PC-3 (cell line): ENCODE results near the gene RPL31. TPM values are rescaled to one million over a fixed set of nuclear protein-coding genes. Genes with fewer than 3 reads are reported as not detected.

Experiments
- ATAC-seq: fragments of 200-7000 bp; cut with Tn5 transposase; 2 replicates; pipeline ENCODE4 v1.9.1; 2020; ENCODE audit warnings: mild to moderate bottlenecking, moderate library complexity
- BruUV-seq: library from RNA; stranded (reverse); fragments of 400-500 nt; replicated peaks from 2 replicates; lab custom pipeline; 2021; lab: Mats Ljungman, UMichigan
- CTCF ChIA-PET: fragments of 300-600 bp; sonication (Branson Sonifier 250); formaldehyde crosslinking; loops from one replicate; lab custom pipeline; 2022; ENCODE audit warnings: antibody characterized with exemption; lab: Charles Lee
- POLR2A ChIA-PET: fragments of 300-600 bp; sonication (Branson Sonifier 250); formaldehyde crosslinking; loops from one replicate; lab custom pipeline; 2022; ENCODE audit warnings: antibody characterized with exemption; ENCODE audit not compliant: unreplicated experiment; lab: Charles Lee
- DNase-seq: peaks from one replicate; pipeline ENCODE4 v3.0.0-alpha.2; 2015
- H2AFZ ChIP-seq: fragments of 300-600 bp; sonication (generic); 2 replicates; pipeline ENCODE4 v1.6.0; 2016; ENCODE audit warnings: antibody characterized with exemption, low read length
- H3F3A ChIP-seq: fragments of 300-600 bp; sonication (generic); one replicate; pipeline ENCODE4 v1.6.0; 2017; ENCODE audit warnings: antibody characterized with exemption, low read length, control low read depth, mild to moderate bottlenecking; ENCODE audit not compliant: unreplicated experiment
- H3K27ac ChIP-seq: fragments of 300-600 bp; sonication (generic); 2 replicates; pipeline ENCODE4 v1.5.1; 2016; ENCODE audit warnings: mild to moderate bottlenecking, low read length
- H3K27me3 ChIP-seq: fragments of 300-600 bp; sonication (generic); 2 replicates; pipeline ENCODE4 v1.6.1; 2016; ENCODE audit warnings: low read length, mixed read lengths
- H3K36me3 ChIP-seq: fragments of 300-600 bp; sonication (generic); 2 replicates; pipeline ENCODE4 v1.6.1; 2016; ENCODE audit warnings: low read depth, mixed run types, low read length, mixed read lengths
- H3K4me1 ChIP-seq: fragments of 300-600 bp; sonication (generic); 2 replicates; pipeline ENCODE4 v1.5.1; 2016; ENCODE audit warnings: low read length; ENCODE audit not compliant: insufficient read depth
- H3K4me2 ChIP-seq: fragments of 300-600 bp; sonication (generic); 2 replicates; pipeline ENCODE4 v1.6.0; 2016; ENCODE audit warnings: low read length
- H3K4me3 ChIP-seq: fragments of 300-600 bp; sonication (generic); 2 replicates; pipeline ENCODE4 v1.5.1; 2016; ENCODE audit warnings: mild to moderate bottlenecking, low read length, mixed read lengths
- H3K79me2 ChIP-seq: fragments of 300-600 bp; sonication (generic); 2 replicates; pipeline ENCODE4 v1.6.1; 2017; ENCODE audit warnings: low read length, mixed read lengths
- H3K9ac ChIP-seq: fragments of 300-600 bp; sonication (generic); 2 replicates; pipeline ENCODE4 v1.6.0; 2016; ENCODE audit warnings: mild to moderate bottlenecking, low read length
- H3K9me2 ChIP-seq: fragments of 300-600 bp; sonication (generic); replicated peaks from 2 replicates; pipeline ENCODE4 v1.6.1; 2016; ENCODE audit warnings: mixed run types, low read length, mixed read lengths
- H3K9me3 ChIP-seq: fragments of 300-600 bp; sonication (generic); 2 replicates; pipeline ENCODE4 v1.6.1; 2016; ENCODE audit warnings: low read length, mixed read lengths
- H4K20me1 ChIP-seq: fragments of 300-600 bp; sonication (generic); 2 replicates; pipeline ENCODE4 v1.6.1; 2016; ENCODE audit warnings: low read length, mixed read lengths
- CTCF ChIP-seq: fragments of 300-600 bp; sonication (generic); conservative IDR thresholded peaks from 2 replicates; pipeline ENCODE4 v1.5.1; 2017; ENCODE audit warnings: antibody characterized with exemption, low read depth, mild to moderate bottlenecking, low read length
- EZH2 ChIP-seq: fragments of 300-600 bp; sonication (generic); IDR thresholded peaks from one replicate; pipeline ENCODE4 v1.6.1; 2017; ENCODE audit warnings: antibody characterized with exemption, mild to moderate bottlenecking, low read length; ENCODE audit not compliant: unreplicated experiment
- EZH2phosphoT487 ChIP-seq: fragments of 300-600 bp; sonication (generic); IDR thresholded peaks from 2 replicates; pipeline ENCODE4 v1.6.1; 2018; ENCODE audit warnings: mild to moderate bottlenecking, antibody characterized with exemption, low read length, borderline replicate concordance
- intact Hi-C: fragments of 100-400 bp; cut with micrococcal nuclease; formaldehyde crosslinking; loops from 2 replicates; pipeline ENCODE4 v1.9.0; 2023
- total RNA-seq: library from RNA; depleted of rRNA; stranded (reverse); fragments of >200 nt; gene quantifications from 2 replicates; pipeline ENCODE4 v1.2.3, GENCODE V29; 2014

The RPL31 gene
- total RNA-seq, 1 experiment from 2014 or later = 756 TPM

GRCh38 chr2:100976061-100976460 lies 26.0 kb upstream of the RPL31 start:
- Histone ChIP-seq H3K27me3 (no peaks in the 10 kb centered on the region), H3K79me2 (no peaks in the 10 kb centered on the region), H3F3A (no peaks in the 10 kb centered on the region), H3K4me2 (no peak overlapping the region), H3K9me2 (no peaks in the 10 kb centered on the region), H3K27ac (no peak overlapping the region), H4K20me1 (no peaks in the 10 kb centered on the region), H3K4me3 (no peak overlapping the region), H3K36me3 (peaks cover 36% of the 10 kb centered on the region), H3K4me1 (peaks cover 5% of the 10 kb centered on the region; the same call in 1 of the 2 replicates), H3K9ac (no peak overlapping the region), H2AFZ (no peak overlapping the region), H3K9me3 (no peaks in the 10 kb centered on the region)
- POLR2A ChIA-PET = no interaction called here
- DNase-seq (no peak), ATAC-seq (no peak)
- TF ChIP-seq EZH2 (no peak), CTCF (no peak)
- no TSS peak for BruUV-seq
- intact Hi-C loops = no loop called here
- CTCF ChIA-PET = no interaction called here

GRCh38 chr2:100976645-100977391 lies 25.3 kb upstream of the RPL31 start:
- no peak overlapping the region for H3K27ac ChIP-seq
- no peak overlapping the region for H2AFZ ChIP-seq
- peaks cover 5% of the 10 kb centered on the region; the same call in 1 of the 2 replicates for H3K4me1 ChIP-seq
- no peak overlapping the region for H3K9ac ChIP-seq
- H3K9me2 ChIP-seq = no peaks in the 10 kb centered on the region
- H3K79me2 ChIP-seq = no peaks in the 10 kb centered on the region
- H3K36me3 ChIP-seq = peaks cover 31% of the 10 kb centered on the region
- H3K27me3 ChIP-seq = no peaks in the 10 kb centered on the region
- ChIA-PET CTCF (no interaction called here), POLR2A (no interaction called here)
- H4K20me1 ChIP-seq = no peaks in the 10 kb centered on the region
- no peaks in the 10 kb centered on the region for H3K9me3 ChIP-seq
- TF ChIP-seq EZH2 (no peak), EZH2phosphoT487 (no peak), CTCF (no peak)
- no peak overlapping the region for H3K4me3 ChIP-seq
- no peak overlapping the region for H3K4me2 ChIP-seq
- no peak for ATAC-seq
- no peak for DNase-seq
- no TSS peak for BruUV-seq
- intact Hi-C loops = no loop called here
- H3F3A ChIP-seq = no peaks in the 10 kb centered on the region

GRCh38 chr2:100977511-100977910 lies 24.6 kb upstream of the RPL31 start:
- Histone ChIP-seq H2AFZ (no peak overlapping the region), H3K36me3 (peaks cover 28% of the 10 kb centered on the region), H3K4me3 (no peak overlapping the region), H3K4me2 (no peak overlapping the region), H4K20me1 (no peaks in the 10 kb centered on the region), H3K9me3 (no peaks in the 10 kb centered on the region), H3K27ac (no peak overlapping the region), H3K4me1 (peaks cover 5% of the 10 kb centered on the region; the same call in 1 of the 2 replicates), H3K9ac (no peak overlapping the region), H3K9me2 (no peaks in the 10 kb centered on the region), H3F3A (no peaks in the 10 kb centered on the region), H3K27me3 (no peaks in the 10 kb centered on the region), H3K79me2 (no peaks in the 10 kb centered on the region)
- BruUV-seq = no TSS peak
- POLR2A ChIA-PET = no interaction called here
- DNase-seq (no peak), ATAC-seq (no peak)
- intact Hi-C loops = no loop called here
- no peak for TF ChIP-seq EZH2phosphoT487
- no peak for TF ChIP-seq CTCF
- no peak for TF ChIP-seq EZH2
- CTCF ChIA-PET = no interaction called here
